ENCODE data around the gene TMEM240.
"Not testable (repeated sequence)": the region's sequence is repeated elsewhere in the genome, so short reads cannot be mapped to it uniquely, and the experiment has no call there.

The TMEM240 gene

GRCh38 chr1:1540818-1541628, 599 bp upstream of the TMEM240 start:
- no peak for DNase-seq (ENCODE audit: low read depth in 2 of 2)

GRCh38 chr1:1539310-1540089, 924 bp downstream of the TMEM240 start:
- no peak for DNase-seq (ENCODE audit: low read depth in 2 of 2)

- no peak for DNase-seq (ENCODE audit: low read depth in 2 of 2)
Measured at GRCh38 chr1:1538989-1539309, 1.5 kb downstream of the TMEM240 start.

GRCh38 chr1:1538334-1538733, 2.1 kb downstream of the TMEM240 start:
- no peak for DNase-seq (ENCODE audit: low read depth in 2 of 2)

GRCh38 chr1:1537626-1538250, 2.7 kb downstream of the TMEM240 start:
- no peak for DNase-seq (ENCODE audit: low read depth in 2 of 2)

GRCh38 chr1:1536938-1537546, 3.4 kb downstream of the TMEM240 start:
- DNase-seq (ENCODE audit: low read depth in 2 of 2), result no peak

- no peak for DNase-seq (ENCODE audit: low read depth in 2 of 2)
Measured at GRCh38 chr1:1536019-1536937, 4.1 kb downstream of the TMEM240 start.

- no peak for DNase-seq (ENCODE audit: low read depth in 2 of 2)
Measured at GRCh38 chr1:1535201-1536018, 5.0 kb downstream of the TMEM240 start.

- no peak for DNase-seq (ENCODE audit: low read depth in 2 of 2)
Measured at GRCh38 chr1:1534401-1535154, 5.8 kb downstream of the TMEM240 start.

GRCh38 chr1:1533894-1534291, 6.5 kb downstream of the TMEM240 start:
- not testable (repeated sequence) for DNase-seq (ENCODE audit: low read depth in 2 of 2)

- not testable (repeated sequence) for DNase-seq (ENCODE audit: low read depth in 2 of 2)
Measured at GRCh38 chr1:1533176-1533893, 7.1 kb downstream of the TMEM240 start.

- no peak for DNase-seq (ENCODE audit: low read depth in 2 of 2)
Measured at GRCh38 chr1:1531947-1532346, 8.5 kb downstream of the TMEM240 start.

GRCh38 chr1:1529936-1530335, 10.5 kb downstream of the TMEM240 start:
- no peak for DNase-seq (ENCODE audit: low read depth in 2 of 2)

GRCh38 chr1:1529321-1529720, 11.1 kb downstream of the TMEM240 start:
- DNase-seq (ENCODE audit: low read depth in 2 of 2), result no peak

GRCh38 chr1:1528301-1529267, 11.8 kb downstream of the TMEM240 start:
- no peak for DNase-seq (ENCODE audit: low read depth in 2 of 2)

- no peak for DNase-seq (ENCODE audit: low read depth in 2 of 2)
Measured at GRCh38 chr1:1527092-1527816, 13.2 kb downstream of the TMEM240 start.

GRCh38 chr1:1526476-1526875, 13.9 kb downstream of the TMEM240 start:
- not testable (repeated sequence) for DNase-seq (ENCODE audit: low read depth in 2 of 2)
